Caco-2 (cell line): ENCODE measurements around the gene ZNF592. TPM values are rescaled to one million over a fixed set of nuclear protein-coding genes. Genes with fewer than 3 reads are reported as not detected.

Source experiments
- BruUV-seq: library from RNA; stranded (reverse); fragments of 400-500 nt; replicated peaks from 2 replicates; lab custom pipeline; 2021; lab: Mats Ljungman, UMichigan
- CTCF ChIA-PET: fragments of 300-600 bp; sonication (Branson Sonifier 250); formaldehyde crosslinking; loops from one replicate; lab custom pipeline; 2022; ENCODE audit warnings: antibody characterized with exemption; lab: Charles Lee
- POLR2A ChIA-PET: fragments of 300-600 bp; sonication (Branson Sonifier 250); formaldehyde crosslinking; loops from one replicate; lab custom pipeline; 2022; ENCODE audit warnings: antibody characterized with exemption; lab: Charles Lee
- DNase-seq, 2 experiments: peaks; one replicate each; pipeline versions ENCODE4 v3.0.0 to v3.0.0-alpha.2; 2020 to 2022
- H3K27me3 ChIP-seq: replicated peaks from 2 replicates; pipeline ENCODE4 v1.6.0; 2011; ENCODE audit warnings: low read length; ENCODE audit not compliant: control insufficient read depth, insufficient read depth
- H3K36me3 ChIP-seq: 2 replicates; pipeline ENCODE4 v1.5.1; 2011; ENCODE audit warnings: low read length; ENCODE audit not compliant: control insufficient read depth, insufficient read depth
- H3K4me1 ChIP-seq: fragments of 250-450 bp; sonication (Bioruptor Pico); 2 replicates; pipeline ENCODE4 v1.5.1; 2020; ENCODE audit warnings: mild to moderate bottlenecking
- H3K4me3 ChIP-seq: 2 replicates; pipeline ENCODE4 v1.5.1; 2011; ENCODE audit warnings: low read depth, mild to moderate bottlenecking, control low read depth, low read length
- H3K9me3 ChIP-seq: fragments of 250-450 bp; sonication (Bioruptor Pico); 2 replicates; pipeline ENCODE4 v1.5.1; 2020; ENCODE audit warnings: mild to moderate bottlenecking, moderate library complexity
- H3K27ac Mint-ChIP-seq: one replicate; pipeline ENCODE4 v1.8.0; 2022; ENCODE audit warnings: mixed read lengths; ENCODE audit not compliant: unreplicated experiment
- H3K27me3 Mint-ChIP-seq: one replicate; pipeline ENCODE4 v1.8.0; 2022; ENCODE audit warnings: mixed read lengths; ENCODE audit not compliant: insufficient read depth, unreplicated experiment
- H3K36me3 Mint-ChIP-seq: one replicate; pipeline ENCODE4 v1.8.0; 2022; ENCODE audit warnings: mild to moderate bottlenecking, mixed read lengths; ENCODE audit not compliant: insufficient read depth, unreplicated experiment
- H3K4me1 Mint-ChIP-seq: one replicate; pipeline ENCODE4 v1.8.0; 2022; ENCODE audit warnings: low read depth, mixed read lengths; ENCODE audit not compliant: unreplicated experiment
- H3K4me3 Mint-ChIP-seq: one replicate; pipeline ENCODE4 v1.8.0; 2022; ENCODE audit warnings: mild to moderate bottlenecking, moderate library complexity, mixed read lengths; ENCODE audit not compliant: unreplicated experiment
- H3K9me3 Mint-ChIP-seq: one replicate; pipeline ENCODE4 v1.8.0; 2022; ENCODE audit warnings: mixed read lengths; ENCODE audit not compliant: unreplicated experiment
- CTCF ChIP-seq, 2 experiments: fragments of 200-600 bp in 1 of 2; IDR thresholded peaks; 1 replicate in 1 of 2; 2 replicates in 1 of 2; pipeline versions ENCODE4 v1.5.1 to v1.8.0; 2011 to 2022; ENCODE audit warnings: antibody characterized with exemption in 1 of 2, control low read depth in 1 of 2, inconsistent platforms in 1 of 2, low read depth in 1 of 2, low read length in 1 of 2, mild to moderate bottlenecking in 1 of 2, moderate library complexity in 1 of 2; ENCODE audit not compliant: insufficient read depth in 1 of 2, severe bottlenecking in 1 of 2, unreplicated experiment in 1 of 2
- intact Hi-C: fragments of 100-400 bp; cut with micrococcal nuclease; formaldehyde crosslinking; loops from one replicate; pipeline ENCODE4 v1.10.0; 2022; ENCODE audit not compliant: unreplicated experiment
- total RNA-seq: library from RNA; stranded (reverse); gene quantifications from 2 replicates; pipeline ENCODE4 v1.2.3, GENCODE V29; 2022

ZNF592 gene
- total RNA-seq, 1 experiment from 2014 or later = 30.6 TPM

DNA sequence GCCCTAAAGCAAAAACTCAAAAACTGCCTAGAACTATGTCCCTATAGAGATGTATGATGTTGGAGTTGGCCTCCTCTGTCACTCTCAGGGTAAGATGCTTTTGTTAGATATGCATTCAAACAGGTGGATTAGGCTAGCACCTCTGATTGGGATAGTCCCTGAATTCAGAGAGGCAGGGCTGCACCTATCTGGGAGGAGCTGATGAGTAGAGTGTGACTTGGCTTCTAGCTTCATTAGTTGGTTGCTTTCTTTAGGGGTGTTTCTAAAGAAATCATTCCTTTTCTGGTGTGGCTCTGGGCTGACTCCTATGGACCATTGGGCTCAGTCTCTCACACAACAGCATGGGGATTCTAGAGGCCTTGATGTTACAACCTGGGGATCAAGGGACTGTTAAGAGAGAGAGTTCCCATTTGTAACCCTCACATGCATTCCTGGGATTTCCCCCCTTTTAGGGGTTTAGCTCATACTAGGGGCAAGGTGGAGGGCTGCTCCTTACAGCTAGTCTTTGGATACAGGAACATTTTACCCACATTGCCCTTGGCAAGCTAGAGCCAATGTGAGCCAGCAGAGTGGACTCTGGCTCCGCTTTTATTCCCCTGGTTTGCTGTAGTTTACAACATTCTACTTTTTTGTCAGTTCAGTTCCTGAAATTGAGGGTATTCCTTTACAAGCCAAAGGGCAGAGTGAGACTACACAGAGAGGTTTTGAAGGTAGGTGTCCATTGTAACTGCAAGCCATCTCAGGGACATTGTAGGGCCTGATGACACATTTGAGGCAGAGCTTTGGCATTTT lies 7.5 kb downstream of the ZNF592 start:
- Histone ChIP-seq H3K27me3 (no peaks in the 10 kb centered on the region), H3K36me3 (no peaks in the 10 kb centered on the region), H3K4me1 (peaks cover 39% of the 10 kb centered on the region), H3K4me3 (no peak overlapping the region), H3K9me3 (no peaks in the 10 kb centered on the region)
- BruUV-seq = no TSS peak
- no peak for TF ChIP-seq CTCF (IDR thresholded peaks at IDR 0.05; ENCODE audit: insufficient read depth in 1 of 2, low read depth in 1 of 2, low read length in 1 of 2, severe bottlenecking in 1 of 2, unreplicated experiment in 1 of 2)
- ChIA-PET CTCF (no interaction called here), POLR2A (no interaction called here)
- DNase-seq = no peak
- no peak overlapping the region for H3K27ac Mint-ChIP-seq
- H3K9me3 Mint-ChIP-seq = no peaks in the 10 kb centered on the region
- H3K4me1 Mint-ChIP-seq = peaks cover 17% of the 10 kb centered on the region
- intact Hi-C loops = no loop called here
- no peaks in the 10 kb centered on the region for H3K27me3 Mint-ChIP-seq
- H3K36me3 Mint-ChIP-seq = peaks cover 8% of the 10 kb centered on the region
- H3K4me3 Mint-ChIP-seq = no peak overlapping the region

GRCh38 chr15:84759018-84759417 lies 10.6 kb downstream of the ZNF592 start:
- peaks cover 4% of the 10 kb centered on the region for H3K4me1 Mint-ChIP-seq
- no peak overlapping the region for H3K4me3 Mint-ChIP-seq
- intact Hi-C loops = no loop called here
- no peaks in the 10 kb centered on the region for H3K36me3 ChIP-seq
- H3K27ac Mint-ChIP-seq = no peak overlapping the region
- no TSS peak for BruUV-seq
- no peaks in the 10 kb centered on the region for H3K9me3 Mint-ChIP-seq
- TF ChIP-seq CTCF (IDR thresholded peaks at IDR 0.05; ENCODE audit: insufficient read depth in 1 of 2, low read depth in 1 of 2, low read length in 1 of 2, severe bottlenecking in 1 of 2, unreplicated experiment in 1 of 2) = no peak
- no peak overlapping the region for H3K4me3 ChIP-seq
- no peaks in the 10 kb centered on the region for H3K27me3 Mint-ChIP-seq
- ChIA-PET POLR2A (no interaction called here), CTCF (interaction anchor here (0.6 kb wide), 1 partner anchor 11 kb away, joined by 3 read pairs; no protein-coding TSS in a partner anchor)
- peaks cover 5% of the 10 kb centered on the region for H3K36me3 Mint-ChIP-seq
- peaks cover 27% of the 10 kb centered on the region for H3K4me1 ChIP-seq
- DNase-seq = no peak
- no peaks in the 10 kb centered on the region for H3K27me3 ChIP-seq
- H3K9me3 ChIP-seq = no peaks in the 10 kb centered on the region

GRCh38 chr15:84760219-84760618 lies 11.8 kb downstream of the ZNF592 start:
- intact Hi-C loops = no loop called here
- BruUV-seq = no TSS peak
- POLR2A ChIA-PET = no interaction called here

More at GRCh38 chr15:84760219-84760618, 11.8 kb downstream of the ZNF592 start:
- peaks cover 8% of the 10 kb centered on the region for H3K4me1 Mint-ChIP-seq
- H3K9me3 ChIP-seq = no peaks in the 10 kb centered on the region
- DNase-seq = no peak
- H3K36me3 Mint-ChIP-seq = no peaks in the 10 kb centered on the region
- H3K27me3 Mint-ChIP-seq = no peaks in the 10 kb centered on the region
- H3K4me3 Mint-ChIP-seq = no peak overlapping the region
- H3K9me3 Mint-ChIP-seq = no peaks in the 10 kb centered on the region
- peaks cover 22% of the 10 kb centered on the region; the same call in 1 of the 2 replicates for H3K4me1 ChIP-seq
- CTCF ChIA-PET = interaction anchor here (0.7 kb wide), 1 partner anchor 24 kb away, joined by 3 read pairs; no protein-coding TSS in a partner anchor
- no peak overlapping the region for H3K4me3 ChIP-seq
- no peak for TF ChIP-seq CTCF (IDR thresholded peaks at IDR 0.05; ENCODE audit: insufficient read depth in 1 of 2, low read depth in 1 of 2, low read length in 1 of 2, severe bottlenecking in 1 of 2, unreplicated experiment in 1 of 2)
- H3K27ac Mint-ChIP-seq = no peak overlapping the region
- H3K36me3 ChIP-seq = no peaks in the 10 kb centered on the region
- no peaks in the 10 kb centered on the region for H3K27me3 ChIP-seq
